Measurements from ENCODE around the gene CALB2.

CALB2 gene

GRCh38 chr16:71344315-71344905 is 14.1 kb upstream of the CALB2 start:
- DNase-seq (ENCODE audit: low read depth) = no peak
- H3K4me3 ChIP-seq (ENCODE audit: low read depth, low read length) = no peak overlapping the region
- TF ChIP-seq CTCF (IDR thresholded peaks at IDR 0.05; ENCODE audit: insufficient read depth, low read depth, low read length, missing control alignments) = no peak

GRCh38 chr16:71345031-71345430 is 13.5 kb upstream of the CALB2 start:
- no peak for TF ChIP-seq CTCF (IDR thresholded peaks at IDR 0.05; ENCODE audit: insufficient read depth, low read depth, low read length, missing control alignments)
- no peak for DNase-seq (ENCODE audit: low read depth)
- no peak overlapping the region for H3K4me3 ChIP-seq (ENCODE audit: low read depth, low read length)

- TF ChIP-seq CTCF (IDR thresholded peaks at IDR 0.05; ENCODE audit: insufficient read depth, low read depth, low read length, missing control alignments) = no peak
- no peak for DNase-seq (ENCODE audit: low read depth)
These were observed 11.4 kb upstream of the CALB2 start for GRCh38 chr16:71347146-71347545.

GRCh38 chr16:71348262-71349085 is 10.0 kb upstream of the CALB2 start:
- no peak overlapping the region for H3K4me3 ChIP-seq (ENCODE audit: low read depth, low read length)
- TF ChIP-seq CTCF (IDR thresholded peaks at IDR 0.05; ENCODE audit: insufficient read depth, low read depth, low read length, missing control alignments) = no peak
- DNase-seq (ENCODE audit: low read depth) = no peak

More at GRCh38 chr16:71347146-71347545, 11.4 kb upstream of the CALB2 start:
- H3K4me3 ChIP-seq (ENCODE audit: low read depth, low read length) = no peak overlapping the region

- DNase-seq (ENCODE audit: low read depth) = no peak
- no peak for TF ChIP-seq CTCF (IDR thresholded peaks at IDR 0.05; ENCODE audit: insufficient read depth, low read depth, low read length, missing control alignments)
- no peak overlapping the region for H3K4me3 ChIP-seq (ENCODE audit: low read depth, low read length)
These were observed 7.5 kb upstream of the CALB2 start for GRCh38 chr16:71350821-71351557.

- H3K4me3 ChIP-seq (ENCODE audit: low read depth, low read length) = no peak overlapping the region
- no peak for TF ChIP-seq CTCF (IDR thresholded peaks at IDR 0.05; ENCODE audit: insufficient read depth, low read depth, low read length, missing control alignments)
- no peak for DNase-seq (ENCODE audit: low read depth)
These were observed 7.0 kb upstream of the CALB2 start for GRCh38 chr16:71351558-71351901.

Measured in GM12865 (cell line).